GM18526 (cell line): Measurements from ENCODE around the gene CTIF.

Experiments used
- POLR2A ChIP-seq: IDR thresholded peaks from 3 replicates; pipeline ENCODE4 v1.6.1; 2011; ENCODE audit not compliant: insufficient read length; ENCODE audit errors: extremely low read depth

Gene CTIF

GRCh38 chr18:48597110-48597509, 58.3 kb downstream of the CTIF start:
- TF ChIP-seq POLR2A = no peak

- TF ChIP-seq POLR2A = no peak
Measured at GRCh38 chr18:48597671-48598070, 58.8 kb downstream of the CTIF start.

- TF ChIP-seq POLR2A = no peak
Measured at GRCh38 chr18:48599391-48599790, 60.6 kb downstream of the CTIF start.

- no peak for TF ChIP-seq POLR2A
Measured at GRCh38 chr18:48600046-48600445, 61.2 kb downstream of the CTIF start.

- TF ChIP-seq POLR2A = no peak
Measured at GRCh38 chr18:48600456-48601090, 61.7 kb downstream of the CTIF start.

- TF ChIP-seq POLR2A = no peak
Measured at GRCh38 chr18:48601343-48601742, 62.5 kb downstream of the CTIF start.

- no peak for TF ChIP-seq POLR2A
Measured at GRCh38 chr18:48602759-48603390, 64.0 kb downstream of the CTIF start.

GRCh38 chr18:48605408-48605845, 66.6 kb downstream of the CTIF start:
- TF ChIP-seq POLR2A = no peak

- no peak for TF ChIP-seq POLR2A
Measured at GRCh38 chr18:48607056-48607984, 68.5 kb downstream of the CTIF start.

GRCh38 chr18:48608581-48608980, 69.8 kb downstream of the CTIF start:
- no peak for TF ChIP-seq POLR2A

- TF ChIP-seq POLR2A = no peak
Measured at GRCh38 chr18:48609114-48609513, 70.3 kb downstream of the CTIF start.

- TF ChIP-seq POLR2A = no peak
Measured at GRCh38 chr18:48609820-48610815, 71.3 kb downstream of the CTIF start.

- TF ChIP-seq POLR2A = no peak
Measured at GRCh38 chr18:48611203-48611602, 72.4 kb downstream of the CTIF start.

- no peak for TF ChIP-seq POLR2A
Measured at GRCh38 chr18:48611785-48612480, 73.1 kb downstream of the CTIF start.
